ENCODE results near the gene NPEPPS.

NPEPPS gene

GRCh38 chr17:47653442-47653841 is 122.5 kb downstream of the NPEPPS start:
- no peak overlapping the region for H4K91ac ChIP-seq (ENCODE audit: low read depth, low read length)
- H2BK120ac ChIP-seq (ENCODE audit: insufficient read depth, low read length, poor library complexity): no peak overlapping the region
- H3K9me3 ChIP-seq (ENCODE audit: insufficient read depth, low read depth, low read length): no peaks in the 10 kb centered on the region
- H3K79me1 ChIP-seq (ENCODE audit: low read length): peaks cover 16% of the 10 kb centered on the region
- no peak overlapping the region for H2BK12ac ChIP-seq (ENCODE audit: low read length)
- H2BK5ac ChIP-seq (ENCODE audit: low read depth, low read length, poor library complexity): no peak overlapping the region
- no peak overlapping the region for H3K23ac ChIP-seq (ENCODE audit: low read length)
- H3K79me2 ChIP-seq (ENCODE audit: control insufficient read depth, insufficient read depth, low read length, poor library complexity): peaks cover 13% of the 10 kb centered on the region
- WGBS (ENCODE audit: extremely low coverage, insufficient coverage, insufficient read length): no CpG with 5 or more reads among the region's 2 CpGs
- no peaks in the 10 kb centered on the region for H3K27me3 ChIP-seq (ENCODE audit: insufficient read depth, low read length)
- peaks cover 0 to 7% of the 10 kb centered on the region in 2 experiments for H3K4me1 ChIP-seq (ENCODE audit: control insufficient read depth in 1 of 2, insufficient read depth in 2 of 2, low read length in 2 of 2)
- no peak overlapping the region for H2AFZ ChIP-seq (ENCODE audit: insufficient read depth, low read length, poor library complexity)
- peaks cover 21 to 44% of the 10 kb centered on the region in 2 experiments for H3K36me3 ChIP-seq (ENCODE audit: control insufficient read depth in 1 of 2, insufficient read depth in 2 of 2, low read length in 2 of 2)
- H3K4me2 ChIP-seq (ENCODE audit: low read length): peak overlapping the region; percentile 12
- H4K12ac ChIP-seq (ENCODE audit: low read depth, low read length): no peak overlapping the region
- no peak overlapping the region for H3K14ac ChIP-seq (ENCODE audit: low read length)
- H3K9ac ChIP-seq (ENCODE audit: low read length): no peak overlapping the region
- H3K4me3 ChIP-seq (ENCODE audit: low read depth, low read length): no peak overlapping the region
- H3K27ac ChIP-seq (ENCODE audit: low read depth, low read length): no peak overlapping the region
- H4K8ac ChIP-seq (ENCODE audit: low read depth, low read length): no peak overlapping the region
- H2AK5ac ChIP-seq (ENCODE audit: low read length): no peak overlapping the region
- H3K4ac ChIP-seq (ENCODE audit: low read depth, low read length): no peak overlapping the region
- DNase-seq: no peak
- H3K18ac ChIP-seq (ENCODE audit: low read length): no peak overlapping the region

GRCh38 chr17:47654991-47655390 is 124.1 kb downstream of the NPEPPS start:
- Histone ChIP-seq H2BK120ac (ENCODE audit: insufficient read depth, low read length, poor library complexity) (no peak overlapping the region), H3K4ac (ENCODE audit: low read depth, low read length) (peak overlapping the region; percentile 10), H2AFZ (ENCODE audit: insufficient read depth, low read length, poor library complexity) (no peak overlapping the region)

GRCh38 chr17:47660064-47660492 is 129.2 kb downstream of the NPEPPS start:
- Histone ChIP-seq H3K14ac (ENCODE audit: low read length) (no peak overlapping the region), H2AFZ (ENCODE audit: insufficient read depth, low read length, poor library complexity) (no peak overlapping the region), H2AK5ac (ENCODE audit: low read length) (no peak overlapping the region), H3K79me1 (ENCODE audit: low read length) (no peaks in the 10 kb centered on the region), H3K36me3 (ENCODE audit: control insufficient read depth in 1 of 2, insufficient read depth in 2 of 2, low read length in 2 of 2) (peaks cover 47 to 77% of the 10 kb centered on the region in 2 experiments), H3K4me2 (ENCODE audit: low read length) (no peak overlapping the region), H3K23ac (ENCODE audit: low read length) (no peak overlapping the region), H3K79me2 (ENCODE audit: control insufficient read depth, insufficient read depth, low read length, poor library complexity) (no peaks in the 10 kb centered on the region), H3K27me3 (ENCODE audit: insufficient read depth, low read length) (no peaks in the 10 kb centered on the region), H2BK12ac (ENCODE audit: low read length) (no peak overlapping the region), H4K12ac (ENCODE audit: low read depth, low read length) (no peak overlapping the region), H3K9me3 (ENCODE audit: insufficient read depth, low read depth, low read length) (no peaks in the 10 kb centered on the region), H3K18ac (ENCODE audit: low read length) (no peak overlapping the region), H3K27ac (ENCODE audit: low read depth, low read length) (no peak overlapping the region), H3K4ac (ENCODE audit: low read depth, low read length) (no peak overlapping the region), H4K8ac (ENCODE audit: low read depth, low read length) (no peak overlapping the region), H3K4me3 (ENCODE audit: low read depth, low read length) (no peak overlapping the region), H3K9ac (ENCODE audit: low read length) (no peak overlapping the region), H3K4me1 (ENCODE audit: control insufficient read depth in 1 of 2, insufficient read depth in 2 of 2, low read length in 2 of 2) (no peaks in the 10 kb centered on the region), H2BK120ac (ENCODE audit: insufficient read depth, low read length, poor library complexity) (no peak overlapping the region), H2BK5ac (ENCODE audit: low read depth, low read length, poor library complexity) (no peak overlapping the region), H4K91ac (ENCODE audit: low read depth, low read length) (no peak overlapping the region)
- no peak for DNase-seq
- no CpG with 5 or more reads among the region's 6 CpGs for WGBS (ENCODE audit: extremely low coverage, insufficient coverage, insufficient read length)

More at GRCh38 chr17:47654991-47655390, 124.1 kb downstream of the NPEPPS start:
- no CpG with 5 or more reads among the region's 6 CpGs for WGBS (ENCODE audit: extremely low coverage, insufficient coverage, insufficient read length)
- H3K79me2 ChIP-seq (ENCODE audit: control insufficient read depth, insufficient read depth, low read length, poor library complexity): peaks cover 5% of the 10 kb centered on the region
- H4K91ac ChIP-seq (ENCODE audit: low read depth, low read length): no peak overlapping the region
- no peak overlapping the region for H3K4me3 ChIP-seq (ENCODE audit: low read depth, low read length)
- no peaks in the 10 kb centered on the region for H3K9me3 ChIP-seq (ENCODE audit: insufficient read depth, low read depth, low read length)
- no peak overlapping the region for H4K8ac ChIP-seq (ENCODE audit: low read depth, low read length)
- no peak overlapping the region for H3K18ac ChIP-seq (ENCODE audit: low read length)
- peaks cover 26 to 54% of the 10 kb centered on the region in 2 experiments for H3K36me3 ChIP-seq (ENCODE audit: control insufficient read depth in 1 of 2, insufficient read depth in 2 of 2, low read length in 2 of 2)
- no peak overlapping the region for H3K9ac ChIP-seq (ENCODE audit: low read length)
- H4K12ac ChIP-seq (ENCODE audit: low read depth, low read length): no peak overlapping the region
- H3K27ac ChIP-seq (ENCODE audit: low read depth, low read length): no peak overlapping the region
- no peak overlapping the region for H3K4me2 ChIP-seq (ENCODE audit: low read length)
- peaks cover 0 to 1% of the 10 kb centered on the region in 2 experiments for H3K4me1 ChIP-seq (ENCODE audit: control insufficient read depth in 1 of 2, insufficient read depth in 2 of 2, low read length in 2 of 2)
- no peaks in the 10 kb centered on the region for H3K27me3 ChIP-seq (ENCODE audit: insufficient read depth, low read length)
- H3K79me1 ChIP-seq (ENCODE audit: low read length): peaks cover 6% of the 10 kb centered on the region
- DNase-seq: no peak
- H3K23ac ChIP-seq (ENCODE audit: low read length): no peak overlapping the region
- H2BK12ac ChIP-seq (ENCODE audit: low read length): no peak overlapping the region
- no peak overlapping the region for H2AK5ac ChIP-seq (ENCODE audit: low read length)
- H3K14ac ChIP-seq (ENCODE audit: low read length): no peak overlapping the region
- no peak overlapping the region for H2BK5ac ChIP-seq (ENCODE audit: low read depth, low read length, poor library complexity)

GRCh38 chr17:47663912-47664623 is 133.2 kb downstream of the NPEPPS start:
- no peak overlapping the region for H2BK5ac ChIP-seq (ENCODE audit: low read depth, low read length, poor library complexity)
- no peaks in the 10 kb centered on the region for H3K79me1 ChIP-seq (ENCODE audit: low read length)
- no peak overlapping the region for H3K27ac ChIP-seq (ENCODE audit: low read depth, low read length)
- H2AK5ac ChIP-seq (ENCODE audit: low read length): no peak overlapping the region
- no peaks in the 10 kb centered on the region for H3K79me2 ChIP-seq (ENCODE audit: control insufficient read depth, insufficient read depth, low read length, poor library complexity)
- no peaks in the 10 kb centered on the region for H3K27me3 ChIP-seq (ENCODE audit: insufficient read depth, low read length)
- H3K4me3 ChIP-seq (ENCODE audit: low read depth, low read length): no peak overlapping the region
- no peak overlapping the region for H2BK12ac ChIP-seq (ENCODE audit: low read length)
- WGBS (ENCODE audit: extremely low coverage, insufficient coverage, insufficient read length): no CpG with 5 or more reads among the region's 6 CpGs
- H3K4me1 ChIP-seq (ENCODE audit: control insufficient read depth in 1 of 2, insufficient read depth in 2 of 2, low read length in 2 of 2): no peaks in the 10 kb centered on the region
- no peaks in the 10 kb centered on the region for H3K9me3 ChIP-seq (ENCODE audit: insufficient read depth, low read depth, low read length)
- H3K4me2 ChIP-seq (ENCODE audit: low read length): no peak overlapping the region
- no peak overlapping the region for H3K23ac ChIP-seq (ENCODE audit: low read length)
- no peak overlapping the region for H2BK120ac ChIP-seq (ENCODE audit: insufficient read depth, low read length, poor library complexity)
- H4K12ac ChIP-seq (ENCODE audit: low read depth, low read length): no peak overlapping the region
- H4K91ac ChIP-seq (ENCODE audit: low read depth, low read length): no peak overlapping the region
- H3K36me3 ChIP-seq (ENCODE audit: control insufficient read depth in 1 of 2, insufficient read depth in 2 of 2, low read length in 2 of 2): peaks cover 50 to 73% of the 10 kb centered on the region in 2 experiments
- no peak overlapping the region for H3K14ac ChIP-seq (ENCODE audit: low read length)
- no peak overlapping the region for H4K8ac ChIP-seq (ENCODE audit: low read depth, low read length)
- H2AFZ ChIP-seq (ENCODE audit: insufficient read depth, low read length, poor library complexity): no peak overlapping the region
- no peak overlapping the region for H3K18ac ChIP-seq (ENCODE audit: low read length)
- no peak overlapping the region for H3K9ac ChIP-seq (ENCODE audit: low read length)
- peak; percentile 50 to 77 for DNase-seq
- H3K4ac ChIP-seq (ENCODE audit: low read depth, low read length): no peak overlapping the region

Measured in trophoblast cell (in vitro differentiated cells and primary cell).